Tibial artery (tissue), 4 donors: Measurements from ENCODE around the gene SLC26A1.

Experiments
- DNase-seq, 2 donors: peaks; one replicate each; pipeline ENCODE4 v3.0.0-alpha.2; 2019
- H3K27ac ChIP-seq, 2 donors: fragments of 200-600 bp; sonication (generic) in 1 of 2; 1 replicate in 1 of 2; 2 replicates in 1 of 2; pipeline ENCODE4 v1.5.1; 2018 to 2019; ENCODE audit warnings: mild to moderate bottlenecking in 1 of 2
- H3K27me3 ChIP-seq, 2 donors: fragments of 200-600 bp; sonication (generic) in 1 of 2; one replicate each; pipeline versions ENCODE4 v1.5.1 to v1.6.0; 2016 to 2019
- H3K36me3 ChIP-seq, 3 donors: fragments of 200-600 bp; sonication (generic) in 2 of 3; one replicate each; pipeline ENCODE4 v1.5.1; 2016 to 2019; ENCODE audit warnings: mild to moderate bottlenecking in 2 of 3
- H3K4me1 ChIP-seq, 4 donors: fragments of 200-600 bp; sonication (generic) in 2 of 4; 1 replicate in 3 of 4; 2 replicates in 1 of 4; pipeline ENCODE4 v1.5.1; 2016 to 2019
- H3K4me3 ChIP-seq, 2 donors: fragments of 200-600 bp; sonication (generic) in 1 of 2; 1 replicate in 1 of 2; 2 replicates in 1 of 2; pipeline ENCODE4 v1.5.1; 2018 to 2019; ENCODE audit warnings: mild to moderate bottlenecking in 2 of 2
- H3K9me3 ChIP-seq, 3 donors: fragments of 200-600 bp; sonication (generic) in 1 of 3; one replicate each; pipeline ENCODE4 v1.5.1; 2016 to 2019
- intact Hi-C: fragments of 100-400 bp; cut with DNase I; formaldehyde crosslinking; loops from one replicate; pipeline ENCODE4 v1.15.0; 2023; ENCODE audit warnings: low total_unique reads
- TF ChIP-seq, protein P1 (sequence below), 2 experiments: fragments of 200-600 bp in 1 of 2; fragments of 450-650 bp in 1 of 2; IDR thresholded peaks; one replicate each; pipeline ENCODE4 v1.5.1; 2017 to 2019; ENCODE audit warnings: antibody characterized with exemption in 2 of 2, mild to moderate bottlenecking in 1 of 2, moderate library complexity in 1 of 2

Gene SLC26A1

DNA sequence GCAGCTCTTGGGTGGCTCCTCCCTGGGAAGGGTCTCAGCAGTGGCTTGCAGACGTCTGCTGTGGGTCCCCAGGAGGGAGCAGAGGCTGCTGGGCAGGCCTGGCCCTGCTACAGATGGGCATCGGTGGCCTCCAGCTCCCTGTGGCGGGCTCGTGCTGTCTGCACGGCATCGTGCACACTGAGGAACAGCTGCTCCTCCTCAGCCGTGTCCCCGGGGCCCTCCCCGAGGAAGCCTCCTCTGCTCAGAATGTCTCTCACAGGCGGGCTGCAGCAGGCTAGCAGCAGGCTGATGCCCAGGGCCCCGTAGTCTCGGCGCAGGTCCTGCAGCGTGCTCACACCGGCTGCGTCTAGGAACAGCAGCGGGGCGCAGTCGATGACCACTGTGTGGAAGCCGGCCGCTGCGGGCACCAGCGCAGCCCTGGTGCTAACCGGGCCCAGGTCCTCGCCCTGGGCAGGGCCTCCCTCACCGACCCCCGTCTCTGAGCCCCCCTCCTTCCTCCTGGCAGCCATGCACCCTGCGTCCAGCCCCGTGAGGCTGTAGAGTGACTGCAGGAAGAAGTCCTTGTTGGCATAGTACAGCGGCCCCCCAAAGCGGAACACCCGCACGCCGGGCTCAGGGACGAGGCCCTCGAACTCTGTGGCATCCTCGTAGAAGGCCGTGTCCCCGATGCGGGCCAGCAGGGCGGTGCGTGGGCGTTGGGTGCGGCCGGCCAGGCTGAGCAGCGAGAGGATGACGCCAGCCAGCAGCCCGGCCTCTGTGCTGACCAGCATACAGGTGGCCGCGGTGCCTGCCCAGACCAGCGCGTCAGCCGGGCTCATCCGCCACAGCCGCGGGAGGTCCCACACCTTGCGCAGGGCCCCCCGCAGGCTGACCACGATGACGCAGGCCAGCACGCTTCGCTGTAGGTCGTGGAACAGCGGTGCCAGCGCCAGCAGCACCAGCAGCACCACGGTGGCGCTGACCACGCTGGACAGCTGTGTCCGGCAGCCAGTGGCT, 4.2 kb downstream of the SLC26A1 start:
- peaks cover 0 to 31% (median 21%) of the 10 kb centered on the region in 4 donors for H3K4me1 ChIP-seq
- H3K27me3 ChIP-seq = no peaks in the 10 kb centered on the region
- H3K36me3 ChIP-seq = peaks cover 0 to 40% (median 18%) of the 10 kb centered on the region in 3 donors
- no peak for DNase-seq
- TF ChIP-seq, protein P1, sequence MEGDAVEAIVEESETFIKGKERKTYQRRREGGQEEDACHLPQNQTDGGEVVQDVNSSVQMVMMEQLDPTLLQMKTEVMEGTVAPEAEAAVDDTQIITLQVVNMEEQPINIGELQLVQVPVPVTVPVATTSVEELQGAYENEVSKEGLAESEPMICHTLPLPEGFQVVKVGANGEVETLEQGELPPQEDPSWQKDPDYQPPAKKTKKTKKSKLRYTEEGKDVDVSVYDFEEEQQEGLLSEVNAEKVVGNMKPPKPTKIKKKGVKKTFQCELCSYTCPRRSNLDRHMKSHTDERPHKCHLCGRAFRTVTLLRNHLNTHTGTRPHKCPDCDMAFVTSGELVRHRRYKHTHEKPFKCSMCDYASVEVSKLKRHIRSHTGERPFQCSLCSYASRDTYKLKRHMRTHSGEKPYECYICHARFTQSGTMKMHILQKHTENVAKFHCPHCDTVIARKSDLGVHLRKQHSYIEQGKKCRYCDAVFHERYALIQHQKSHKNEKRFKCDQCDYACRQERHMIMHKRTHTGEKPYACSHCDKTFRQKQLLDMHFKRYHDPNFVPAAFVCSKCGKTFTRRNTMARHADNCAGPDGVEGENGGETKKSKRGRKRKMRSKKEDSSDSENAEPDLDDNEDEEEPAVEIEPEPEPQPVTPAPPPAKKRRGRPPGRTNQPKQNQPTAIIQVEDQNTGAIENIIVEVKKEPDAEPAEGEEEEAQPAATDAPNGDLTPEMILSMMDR (IDR thresholded peaks at IDR 0.05) = no peak
- H3K4me3 ChIP-seq = no peak overlapping the region
- H3K9me3 ChIP-seq = no peaks in the 10 kb centered on the region
- H3K27ac ChIP-seq = no peak overlapping the region
- intact Hi-C loops = no loop called here

DNA sequence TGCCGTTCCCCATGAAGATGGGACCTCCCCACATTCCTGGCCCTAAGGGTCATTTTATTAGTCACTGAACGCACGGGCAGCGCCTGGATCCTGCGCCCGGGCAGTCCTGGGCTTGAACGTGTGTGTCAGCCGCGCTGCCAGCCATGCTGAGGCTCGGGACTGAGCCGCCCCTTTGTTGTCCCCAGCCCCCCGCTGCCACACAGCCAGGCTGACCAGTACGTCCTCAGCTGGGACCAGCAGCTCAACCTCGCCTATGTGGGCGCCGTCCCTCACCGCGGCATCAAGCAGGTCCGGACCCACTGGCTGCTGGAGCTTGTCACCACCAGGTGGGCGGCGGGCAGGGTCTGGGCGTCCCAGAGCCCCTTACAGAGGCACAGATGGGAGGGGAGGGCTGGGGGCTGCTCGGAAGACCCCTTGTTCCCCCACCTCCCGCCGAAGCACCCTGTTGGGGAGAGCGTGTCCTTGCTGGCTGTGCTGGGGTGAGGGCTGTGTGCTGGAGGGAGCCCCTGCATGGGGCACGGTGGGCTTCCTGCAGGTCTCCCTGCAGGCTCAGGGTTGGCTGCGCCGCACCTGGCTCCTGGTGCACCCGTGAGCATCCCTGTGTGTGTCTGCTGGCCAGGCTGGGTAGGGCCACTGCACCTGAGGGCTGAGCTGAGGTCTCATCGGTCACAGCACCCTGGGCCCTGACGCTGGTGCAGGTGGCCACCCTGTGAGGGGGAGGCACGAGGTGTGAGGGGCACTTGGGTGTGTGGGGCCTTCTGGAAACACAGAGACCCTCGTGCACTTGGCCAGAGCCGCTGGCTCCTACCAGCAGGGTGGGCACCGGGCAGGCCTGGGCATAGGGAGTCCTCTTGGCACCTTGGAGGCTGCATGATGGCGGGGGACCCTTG, 5.3 kb downstream of the SLC26A1 start:
- Histone ChIP-seq H3K9me3 (no peaks in the 10 kb centered on the region), H3K27ac (peak overlapping the region in 1 of 2 donors; percentile 50), H3K4me3 (peak overlapping the region; percentile 61 to 70), H3K4me1 (peaks cover 0 to 31% (median 21%) of the 10 kb centered on the region in 4 donors), H3K36me3 (peaks cover 0 to 39% (median 18%) of the 10 kb centered on the region in 3 donors), H3K27me3 (no peaks in the 10 kb centered on the region)
- DNase-seq = no peak
- TF ChIP-seq, protein P1 (IDR thresholded peaks at IDR 0.05) = no peak
- intact Hi-C loops = no loop called here

DNA sequence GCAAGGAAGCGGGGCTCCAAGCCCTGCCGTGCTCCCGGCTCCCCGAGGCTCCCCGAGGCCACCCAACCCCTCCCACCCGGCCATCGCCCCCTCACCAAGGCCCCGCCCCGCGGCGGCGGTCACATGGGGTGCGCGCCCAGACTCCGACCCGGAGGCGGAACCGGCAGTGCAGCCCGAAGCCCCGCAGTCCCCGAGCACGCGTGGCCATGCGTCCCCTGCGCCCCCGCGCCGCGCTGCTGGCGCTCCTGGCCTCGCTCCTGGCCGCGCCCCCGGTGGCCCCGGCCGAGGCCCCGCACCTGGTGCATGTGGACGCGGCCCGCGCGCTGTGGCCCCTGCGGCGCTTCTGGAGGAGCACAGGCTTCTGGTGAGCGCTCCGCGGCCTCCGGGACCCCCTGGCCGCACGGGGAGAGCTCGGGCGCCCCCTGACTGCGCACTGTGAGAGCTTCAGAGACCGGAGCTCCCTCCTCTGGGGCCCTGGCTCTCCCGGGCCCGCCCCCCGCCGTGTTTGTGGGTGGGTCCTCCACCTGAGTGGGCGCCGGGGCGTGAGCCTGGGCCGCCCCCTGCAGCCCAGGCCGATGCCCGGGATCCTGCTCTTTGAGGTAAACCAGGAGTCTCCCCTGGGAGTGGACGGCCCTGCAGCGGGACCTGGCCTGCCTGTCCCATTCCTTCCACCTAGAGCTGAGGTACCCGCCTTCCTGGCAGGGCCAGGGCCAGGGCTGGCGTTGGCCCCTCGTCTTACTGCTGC, 6.2 kb downstream of the SLC26A1 start, which contains the start of gene IDUA:
Gene IDUA, plus strand, starts transcription at position 166 of the 745 bp plus-strand sequence. Its CDS starts 41 bp downstream, at position 207.
- peak within 1 kb of the TSS; percentile 61 to 70 for H3K4me3 ChIP-seq
- H3K36me3 ChIP-seq = peaks cover 0 to 33% (median 18%) of the 10 kb centered on the region in 3 donors
- no peaks in the 10 kb centered on the region for H3K9me3 ChIP-seq
- TF ChIP-seq, protein P1 (IDR thresholded peaks at IDR 0.05) = peak in 1 of 2 experiments; percentile 34
- H3K4me1 ChIP-seq = peaks cover 0 to 31% (median 21%) of the 10 kb centered on the region in 4 donors
- H3K27ac ChIP-seq = peak within 1 kb of the TSS; percentile 17 to 50
- intact Hi-C loops = no loop called here
- peak; percentile 71 to 87 for DNase-seq
- no peaks in the 10 kb centered on the region for H3K27me3 ChIP-seq

DNA sequence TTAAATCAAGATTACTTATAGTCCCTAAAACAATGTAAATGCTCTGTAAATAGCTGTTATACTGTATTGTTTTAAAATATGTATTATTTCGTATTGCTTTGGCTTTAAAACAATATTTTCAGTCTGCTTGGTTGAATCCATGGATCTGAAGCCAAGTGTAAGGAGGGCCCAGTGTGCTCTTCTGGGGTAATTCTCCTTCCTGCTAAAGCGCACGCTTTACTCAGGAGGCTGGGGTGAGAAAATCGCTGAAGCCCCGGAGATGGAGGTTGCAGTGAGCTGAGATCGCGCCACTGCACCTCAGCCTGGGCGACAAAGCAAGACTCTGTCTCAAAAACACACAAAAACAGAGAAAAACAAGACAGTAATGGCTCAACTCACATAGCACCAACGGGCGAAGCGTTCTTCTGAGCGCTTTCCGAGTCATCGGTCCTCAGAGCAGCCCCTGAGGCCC, 6.8 kb downstream of the SLC26A1 start:
- intact Hi-C loops = no loop called here
- TF ChIP-seq, protein P1 (IDR thresholded peaks at IDR 0.05) = no peak
- Histone ChIP-seq H3K4me3 (peak overlapping the region; percentile 61 to 70), H3K4me1 (peaks cover 0 to 31% (median 21%) of the 10 kb centered on the region in 4 donors), H3K9me3 (no peaks in the 10 kb centered on the region), H3K36me3 (peaks cover 0 to 27% (median 15%) of the 10 kb centered on the region in 3 donors), H3K27ac (peak overlapping the region; percentile 17 to 50), H3K27me3 (no peaks in the 10 kb centered on the region)
- DNase-seq = no peak
